Mammary epithelial cell (primary cell): ENCODE data around the gene AKT3.

ENCODE experiments used
- EZH2 ChIP-seq: IDR thresholded peaks from 2 replicates; pipeline ENCODE4 v1.6.1; 2012; ENCODE audit warnings: low read length, inconsistent platforms, borderline replicate concordance
- TF ChIP-seq, protein P1 (sequence below), 2 donors: IDR thresholded peaks in 1 of 2; conservative IDR thresholded peaks in 1 of 2; 2 replicates each; pipeline ENCODE4 v1.5.1; 2011 to 2012; ENCODE audit warnings: inconsistent platforms in 2 of 2, low read length in 2 of 2, mild to moderate bottlenecking in 2 of 2, control low read depth in 1 of 2, low read depth in 1 of 2; ENCODE audit not compliant: insufficient read depth in 1 of 2; ENCODE audit errors: extremely low read depth in 1 of 2

DNA sequence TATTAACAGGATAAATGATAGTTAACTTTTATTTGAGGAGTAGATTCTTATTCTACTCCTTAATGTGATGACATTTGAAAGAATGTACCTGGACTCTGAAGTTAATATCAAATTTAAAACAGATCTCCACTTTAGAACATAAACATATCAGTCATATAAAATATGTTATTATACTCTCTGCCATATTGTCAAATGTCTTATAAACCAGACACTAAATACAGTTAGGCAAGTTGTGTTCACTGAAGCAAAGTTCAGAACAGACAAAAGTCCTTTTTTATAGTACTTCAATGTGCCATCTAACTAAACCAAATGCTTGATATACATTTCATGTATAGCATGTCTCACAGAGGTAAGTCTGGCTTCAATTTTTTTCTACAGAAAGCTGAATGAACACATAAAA lies 285.2 kb downstream of the AKT3 start:
- TF ChIP-seq, protein P1, sequence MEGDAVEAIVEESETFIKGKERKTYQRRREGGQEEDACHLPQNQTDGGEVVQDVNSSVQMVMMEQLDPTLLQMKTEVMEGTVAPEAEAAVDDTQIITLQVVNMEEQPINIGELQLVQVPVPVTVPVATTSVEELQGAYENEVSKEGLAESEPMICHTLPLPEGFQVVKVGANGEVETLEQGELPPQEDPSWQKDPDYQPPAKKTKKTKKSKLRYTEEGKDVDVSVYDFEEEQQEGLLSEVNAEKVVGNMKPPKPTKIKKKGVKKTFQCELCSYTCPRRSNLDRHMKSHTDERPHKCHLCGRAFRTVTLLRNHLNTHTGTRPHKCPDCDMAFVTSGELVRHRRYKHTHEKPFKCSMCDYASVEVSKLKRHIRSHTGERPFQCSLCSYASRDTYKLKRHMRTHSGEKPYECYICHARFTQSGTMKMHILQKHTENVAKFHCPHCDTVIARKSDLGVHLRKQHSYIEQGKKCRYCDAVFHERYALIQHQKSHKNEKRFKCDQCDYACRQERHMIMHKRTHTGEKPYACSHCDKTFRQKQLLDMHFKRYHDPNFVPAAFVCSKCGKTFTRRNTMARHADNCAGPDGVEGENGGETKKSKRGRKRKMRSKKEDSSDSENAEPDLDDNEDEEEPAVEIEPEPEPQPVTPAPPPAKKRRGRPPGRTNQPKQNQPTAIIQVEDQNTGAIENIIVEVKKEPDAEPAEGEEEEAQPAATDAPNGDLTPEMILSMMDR (conservative IDR thresholded peaks at IDR 0.05 in 1 of 2, IDR thresholded peaks at IDR 0.05 in 1 of 2; ENCODE audit: extremely low read depth in 1 of 2, insufficient read depth in 1 of 2, low read depth in 1 of 2, low read length in 2 of 2): no peak
- TF ChIP-seq EZH2: no peak
